NCI-H2196 treated with DMSO at 0.1 percent for 48 hours (cell line): ENCODE data around the gene SIRPA.
"Not testable (repeated sequence)": the region's sequence is repeated elsewhere in the genome, so short reads cannot be mapped to it uniquely, and the experiment has no call there.

Experiments used
- DNase-seq: peaks from one replicate; lab custom pipeline; 2025; ENCODE audit not compliant: unreplicated experiment; lab: John Stamatoyannopoulos, UW

The SIRPA gene

GRCh38 chr20:1906361-1907051, 11.3 kb downstream of the SIRPA start:
- DNase-seq, result no peak

DNA sequence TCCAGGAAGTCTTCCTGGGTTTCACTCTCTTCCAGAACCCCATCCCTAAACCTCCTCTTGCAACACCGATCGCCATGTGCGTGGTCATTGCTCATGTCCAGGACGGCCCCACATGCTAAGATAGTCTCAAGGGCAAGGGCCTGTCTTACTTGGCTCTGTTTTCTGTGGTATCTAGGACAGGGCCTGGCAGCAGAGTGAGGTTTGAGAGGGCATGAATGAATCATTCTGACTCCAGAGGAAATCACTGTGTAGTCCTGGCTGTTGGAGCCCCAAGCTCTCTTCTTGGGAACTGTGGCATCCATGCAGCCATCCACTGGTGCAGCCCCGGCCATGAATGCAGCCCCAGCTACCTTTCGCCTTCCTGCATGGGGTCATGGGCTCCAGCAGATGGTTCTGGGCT, 12.4 kb downstream of the SIRPA start:
- DNase-seq, result no peak

DNA sequence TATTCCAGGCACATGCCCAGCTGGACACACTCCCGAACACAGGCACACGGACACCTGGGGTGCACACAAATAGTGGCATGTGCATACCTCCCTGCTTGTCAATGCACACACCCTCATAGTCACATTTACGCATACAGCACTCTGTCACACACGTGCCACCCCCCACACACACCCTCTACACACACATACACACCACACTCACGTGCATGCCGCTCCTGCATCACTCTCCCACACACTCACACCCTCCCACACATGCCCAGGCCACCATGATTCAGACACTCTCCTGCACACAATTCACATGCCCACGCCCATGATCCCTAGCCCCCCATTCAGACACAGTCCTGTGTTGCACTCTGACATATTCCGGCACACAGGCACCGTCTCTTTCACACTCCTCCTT, 13.0 kb downstream of the SIRPA start:
- DNase-seq, result no peak

DNA sequence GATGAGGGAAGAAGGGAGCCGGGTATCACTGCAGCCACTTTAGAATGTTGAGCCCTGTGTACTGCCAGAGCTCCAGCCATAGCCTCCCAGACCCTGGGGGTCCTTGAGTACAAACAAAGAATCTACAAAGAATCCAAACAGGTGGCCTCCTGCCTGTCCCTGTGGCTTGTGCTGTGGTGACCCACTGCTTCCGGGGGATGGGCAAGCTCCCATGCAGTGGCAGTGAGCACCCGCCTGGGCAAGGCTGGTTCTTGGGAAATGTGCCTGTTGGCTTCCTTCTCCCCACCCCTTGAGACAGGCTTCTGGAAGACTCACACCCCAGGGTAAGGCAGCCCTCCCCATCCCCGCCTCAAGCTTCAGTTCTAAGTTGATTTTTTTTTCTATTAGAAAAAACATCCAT, 13.9 kb downstream of the SIRPA start:
- DNase-seq, result no peak

GRCh38 chr20:1911536-1911935, 16.3 kb downstream of the SIRPA start:
- DNase-seq, result no peak

DNA sequence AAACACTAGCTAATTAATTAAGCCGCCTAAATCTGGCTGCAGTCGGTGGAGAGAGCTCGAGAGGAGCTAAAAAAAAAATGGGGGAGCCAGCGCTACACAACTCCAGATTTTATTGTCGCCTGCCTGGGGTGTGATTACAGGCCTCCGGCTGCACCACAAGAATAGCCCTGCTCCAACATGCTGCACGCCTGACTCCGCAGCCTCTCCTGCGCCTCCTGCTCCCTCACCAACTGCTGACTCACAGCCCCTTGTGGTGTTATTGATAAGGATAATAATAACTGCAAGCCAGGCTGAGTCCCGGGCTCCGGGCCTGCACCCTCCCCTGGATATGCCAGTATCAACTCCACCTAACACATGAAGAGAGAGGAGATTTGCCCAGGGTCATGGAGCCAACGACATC, 16.8 kb downstream of the SIRPA start:
- no peak for DNase-seq

DNA sequence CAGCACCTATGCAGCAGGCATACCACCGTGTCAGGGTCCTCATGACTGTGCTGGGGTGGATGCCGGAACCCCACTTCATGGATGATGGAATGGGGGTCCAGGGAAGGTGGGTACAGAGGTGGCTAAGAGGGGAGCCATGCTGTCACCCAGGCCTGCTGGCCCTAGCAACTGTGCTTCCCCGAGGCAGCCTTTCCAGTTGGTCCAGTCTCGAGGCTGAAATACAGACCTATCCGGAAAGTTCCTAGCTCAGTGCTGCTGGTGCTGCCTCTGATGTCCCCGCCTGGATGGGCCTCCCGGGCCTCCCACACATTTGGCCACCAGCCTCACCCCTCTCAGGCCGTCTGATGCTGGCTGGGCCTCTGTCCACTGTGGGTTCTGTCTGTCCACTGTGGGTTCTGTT, 17.4 kb downstream of the SIRPA start:
- no peak for DNase-seq

DNA sequence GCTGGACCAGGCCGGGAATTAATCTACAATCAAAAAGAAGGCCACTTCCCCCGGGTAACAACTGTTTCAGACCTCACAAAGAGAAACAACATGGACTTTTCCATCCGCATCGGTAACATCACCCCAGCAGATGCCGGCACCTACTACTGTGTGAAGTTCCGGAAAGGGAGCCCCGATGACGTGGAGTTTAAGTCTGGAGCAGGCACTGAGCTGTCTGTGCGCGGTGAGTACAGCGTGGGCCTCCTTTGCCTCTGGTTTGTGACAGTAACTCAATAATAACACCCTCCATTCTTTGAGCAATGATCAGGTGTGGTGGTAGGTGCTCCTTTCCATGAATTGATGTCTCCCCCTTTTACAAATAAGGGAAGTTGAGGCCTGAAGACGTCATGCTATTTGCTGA, 20.0 kb downstream of the SIRPA start:
- not testable (repeated sequence) for DNase-seq

DNA sequence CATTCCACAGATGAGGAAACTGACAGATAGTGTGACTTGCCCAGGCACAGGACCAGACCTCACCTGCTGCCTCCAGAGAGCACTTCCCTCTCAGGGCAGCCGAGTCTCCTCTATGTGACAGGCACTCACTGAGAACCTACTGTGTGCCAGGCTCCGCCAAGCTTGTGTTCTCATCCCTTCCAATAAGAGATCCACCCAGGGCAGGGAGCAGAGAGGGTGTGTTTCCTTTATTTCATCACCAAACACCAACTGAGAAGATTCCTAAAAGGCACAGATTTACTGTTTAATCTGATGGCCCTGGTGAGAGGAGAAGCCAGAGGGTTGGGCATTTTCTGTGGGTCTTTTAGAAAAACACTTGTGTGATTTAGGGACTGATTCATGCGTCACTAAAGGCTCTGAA, 20.5 kb downstream of the SIRPA start:
- DNase-seq, result no peak

DNA sequence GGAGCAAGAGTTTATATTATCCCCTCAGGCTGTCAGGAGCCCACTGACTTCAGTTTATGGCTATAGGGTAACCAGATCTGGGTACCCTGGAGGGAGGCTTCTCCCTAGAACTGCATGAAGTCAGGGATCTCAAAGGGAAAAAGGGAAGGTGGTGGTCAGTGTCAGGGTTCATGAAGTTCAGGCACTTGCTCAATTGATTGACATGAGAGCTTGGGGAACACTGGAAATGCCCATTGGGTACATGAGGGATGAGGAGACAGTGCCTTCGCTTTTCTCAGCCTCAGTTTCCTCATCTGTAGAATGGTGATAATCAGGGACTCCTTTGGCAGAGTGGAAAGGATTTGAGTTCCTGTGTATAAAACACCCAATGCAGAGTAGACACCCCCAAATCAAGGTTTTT, 22.6 kb downstream of the SIRPA start:
- DNase-seq, result no peak

DNA sequence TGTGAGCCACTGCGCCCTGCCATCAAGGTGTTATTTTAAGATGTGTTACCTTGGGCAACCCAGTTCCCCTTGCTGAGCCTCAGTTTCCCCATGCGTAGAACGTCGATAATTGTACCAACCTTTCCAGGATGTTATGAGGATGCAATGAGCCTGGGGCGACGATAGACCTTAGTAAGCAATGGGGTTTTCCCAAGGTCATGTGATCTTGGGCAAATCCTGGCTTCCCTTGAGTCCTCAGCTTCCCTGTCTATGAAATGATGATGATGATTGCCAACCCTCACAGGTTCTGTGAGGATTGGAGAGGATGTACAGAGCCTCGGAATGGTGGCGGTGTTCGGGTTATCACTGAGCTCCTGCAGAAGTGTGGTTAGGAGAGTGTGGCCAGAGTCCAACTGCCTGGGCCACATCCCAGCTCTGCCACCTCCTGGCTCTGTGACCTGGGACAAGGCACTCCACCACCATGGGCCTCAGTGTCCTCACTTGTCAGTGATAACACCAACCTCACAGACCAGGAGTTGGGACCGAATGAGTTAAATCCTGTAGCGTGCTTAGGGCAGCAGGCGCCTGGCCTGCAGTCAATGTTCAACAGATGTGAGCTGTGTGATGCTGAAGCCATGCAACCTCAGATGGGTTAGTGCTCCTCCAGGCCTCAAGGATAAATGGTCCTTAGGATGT, 23.4 kb downstream of the SIRPA start:
- no peak for DNase-seq

DNA sequence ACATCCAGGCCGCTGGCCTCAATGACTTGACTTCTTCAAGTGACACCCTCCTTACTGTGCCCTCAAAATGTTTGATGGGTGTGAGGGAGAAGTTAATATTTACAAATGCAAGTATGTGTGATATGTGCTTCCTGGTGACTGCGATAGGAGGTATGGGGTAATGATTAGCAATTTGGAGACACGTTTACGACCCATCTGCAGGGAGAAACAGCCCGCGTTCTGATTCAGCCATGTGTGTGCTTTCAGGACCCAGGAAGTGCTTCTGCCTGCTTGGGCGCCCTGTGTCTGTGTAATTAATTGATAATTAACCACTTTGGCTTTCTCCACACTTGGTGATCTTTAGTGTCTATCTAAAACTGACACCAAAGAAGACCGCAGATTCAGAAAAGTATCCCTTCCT, 25.0 kb downstream of the SIRPA start:
- no peak for DNase-seq

DNA sequence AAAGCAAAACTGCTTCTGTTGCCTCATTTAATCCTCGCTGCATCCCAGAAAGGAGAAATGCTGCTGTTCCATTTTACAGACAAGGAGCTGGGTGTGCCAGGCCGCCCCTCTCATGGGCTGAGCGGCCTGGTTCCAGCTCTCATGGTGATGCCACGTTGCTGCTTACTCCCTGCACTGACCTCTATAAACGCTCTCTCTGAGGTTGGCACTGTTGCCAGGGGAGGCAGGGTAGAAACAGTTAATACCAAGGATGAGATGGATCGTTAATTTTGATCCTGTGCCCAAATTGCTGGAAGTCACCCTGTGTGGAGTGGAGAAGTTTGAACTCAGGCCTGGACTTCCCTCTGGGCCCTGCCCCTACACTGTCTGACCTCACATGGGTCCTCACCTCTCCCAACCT, 25.6 kb downstream of the SIRPA start:
- no peak for DNase-seq

DNA sequence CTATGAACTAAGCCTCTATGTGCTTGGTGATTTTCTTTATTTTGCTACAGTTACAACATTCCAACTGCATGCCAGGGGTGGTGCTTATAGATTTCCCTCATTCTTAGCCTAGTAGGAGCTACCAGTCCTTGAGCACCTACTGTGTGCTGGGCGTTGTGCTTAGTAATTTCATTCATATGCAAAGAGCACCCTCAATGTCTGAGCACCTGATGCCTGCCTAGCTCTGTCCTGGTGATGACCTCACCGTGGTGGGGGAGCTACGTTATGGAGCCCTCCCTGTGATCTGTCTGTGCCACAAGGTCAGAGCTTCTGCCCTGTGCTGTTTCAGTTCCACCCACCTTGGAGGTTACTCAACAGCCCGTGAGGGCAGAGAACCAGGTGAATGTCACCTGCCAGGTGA, 26.8 kb downstream of the SIRPA start:
- DNase-seq, result not testable (repeated sequence)

- DNase-seq, result no peak
Observed at GRCh38 chr20:1922786-1923185, 27.6 kb downstream of the SIRPA start.

DNA sequence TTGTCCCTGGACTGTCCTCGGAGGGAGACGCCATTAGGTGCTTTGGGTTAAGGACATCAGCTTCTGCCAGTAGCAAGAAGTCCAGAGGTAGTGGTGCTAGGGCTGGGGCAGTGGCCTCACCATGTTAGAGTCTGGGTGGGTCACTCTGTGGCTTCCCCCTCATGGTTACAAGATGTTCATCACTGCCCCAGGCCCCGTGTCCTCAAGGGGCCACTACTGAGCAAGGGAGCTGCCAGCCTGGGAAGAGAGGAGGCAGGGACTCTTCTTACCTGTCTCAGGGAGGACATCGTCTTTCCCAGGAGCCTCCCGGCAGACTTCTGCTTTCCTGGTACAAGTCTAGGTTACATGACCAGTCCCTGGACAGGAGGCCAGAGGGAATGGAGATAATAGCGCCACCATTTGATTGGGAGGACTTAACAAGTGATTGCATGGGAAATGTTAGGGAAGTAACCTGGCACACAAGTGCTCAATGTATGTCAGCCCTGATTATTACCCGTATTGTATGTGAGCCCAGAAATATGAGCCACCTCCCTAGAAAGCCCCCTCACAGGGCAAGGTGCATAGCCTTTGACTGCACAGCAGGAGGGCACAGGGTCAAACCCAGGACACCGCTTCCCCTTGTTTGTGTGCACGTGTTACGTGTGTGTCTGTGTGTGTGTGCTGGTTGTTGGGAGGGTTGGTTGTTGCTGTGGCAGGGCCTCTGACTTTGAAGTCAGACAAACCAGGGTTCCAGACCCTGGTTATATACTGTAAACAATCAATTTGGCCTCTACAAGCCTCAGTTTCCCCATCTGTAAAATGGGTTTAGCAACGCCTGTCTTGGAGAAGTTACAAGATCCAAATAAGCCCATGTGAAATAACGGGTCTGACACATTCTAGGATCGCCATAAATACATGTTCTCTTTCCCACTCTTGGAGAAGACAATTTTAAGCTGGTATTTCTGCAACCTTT, 30.0 kb downstream of the SIRPA start:
- DNase-seq, result no peak

- no peak for DNase-seq
Observed at GRCh38 chr20:1926237-1926636, 31.0 kb downstream of the SIRPA start.

DNA sequence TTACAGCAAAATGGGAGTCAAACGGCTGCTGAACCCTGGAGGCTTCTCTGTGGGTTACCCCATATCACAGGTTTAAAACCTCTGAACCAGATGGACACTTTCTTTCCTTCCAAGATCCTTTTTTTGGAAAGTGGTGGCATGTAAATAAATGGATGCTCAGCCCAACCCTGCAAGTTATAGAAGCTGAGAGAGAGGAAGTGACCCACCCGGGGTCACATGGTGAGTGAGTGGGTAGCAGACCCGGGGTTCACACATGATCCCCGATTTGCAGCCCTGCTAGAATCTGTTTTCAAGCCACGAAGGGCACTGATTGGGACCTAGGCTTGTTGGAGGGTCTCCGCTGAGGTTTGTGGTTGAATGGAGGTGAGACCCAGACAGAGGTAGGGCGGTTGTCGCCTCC, 32.0 kb downstream of the SIRPA start:
- DNase-seq, result no peak

DNA sequence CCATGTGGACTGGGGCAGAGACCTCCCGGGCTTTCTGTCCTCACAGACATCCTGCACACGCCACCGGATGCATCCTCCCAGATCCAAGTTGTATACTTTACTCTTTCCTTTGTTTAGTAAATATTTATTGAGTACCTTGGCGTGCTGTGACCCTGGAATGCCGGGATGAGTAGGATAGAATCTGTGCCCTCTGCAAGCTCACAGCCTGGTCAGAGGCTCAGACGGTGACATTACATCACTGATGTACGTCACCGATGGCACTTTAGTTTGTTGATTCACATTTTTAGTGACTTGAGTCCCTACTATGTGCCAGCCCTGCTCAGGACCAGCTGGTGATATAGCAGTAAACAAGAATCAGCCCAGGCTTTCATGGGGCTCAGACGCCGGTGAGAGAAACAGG, 32.9 kb downstream of the SIRPA start:
- no peak for DNase-seq

- DNase-seq, result no peak
Observed at GRCh38 chr20:1928782-1929181, 33.6 kb downstream of the SIRPA start.

GRCh38 chr20:1929460-1929859, 34.3 kb downstream of the SIRPA start:
- DNase-seq, result no peak

DNA sequence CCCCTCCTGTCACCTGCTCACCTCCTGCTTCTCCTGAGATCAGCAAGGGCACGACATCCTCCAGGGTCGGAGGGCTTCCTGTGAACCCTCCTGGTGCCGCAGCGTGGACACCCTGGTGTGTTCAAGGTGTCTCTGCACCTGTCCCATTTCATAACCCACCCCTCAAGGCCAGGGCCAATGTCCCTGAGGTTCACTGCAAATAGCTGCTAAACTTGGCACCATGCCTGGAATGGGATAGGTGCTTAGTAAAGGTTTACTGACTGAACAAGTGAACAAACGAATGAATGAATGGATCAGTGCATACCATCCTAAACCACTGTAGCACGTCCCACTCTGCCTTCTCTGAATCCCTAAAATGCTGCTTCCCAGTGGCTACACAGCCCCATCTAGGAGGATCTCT, 35.0 kb downstream of the SIRPA start:
- no peak for DNase-seq
